Subcutaneous abdominal adipose tissue (tissue), 5 donors: ENCODE measurements around the gene NDST3.

ENCODE experiments used
- H3K27ac ChIP-seq: one replicate; pipeline ENCODE4 v1.7.0; 2013; ENCODE audit warnings: low read depth, mild to moderate bottlenecking, inconsistent platforms, low read length, moderate library complexity
- H3K27me3 ChIP-seq, 5 donors: one replicate each; pipeline ENCODE4 v1.7.0; 2013; ENCODE audit warnings: low read length in 5 of 5, inconsistent platforms in 1 of 5; ENCODE audit not compliant: control insufficient read depth in 5 of 5, insufficient read depth in 4 of 5
- H3K36me3 ChIP-seq, 5 donors: one replicate each; pipeline ENCODE4 v1.7.0; 2013; ENCODE audit warnings: low read length in 5 of 5; ENCODE audit not compliant: control insufficient read depth in 5 of 5, insufficient read depth in 5 of 5
- H3K4me1 ChIP-seq, 5 donors: one replicate each; pipeline ENCODE4 v1.7.0; 2013; ENCODE audit warnings: low read length in 5 of 5, mild to moderate bottlenecking in 3 of 5, moderate library complexity in 1 of 5; ENCODE audit not compliant: control insufficient read depth in 5 of 5, insufficient read depth in 5 of 5
- H3K4me3 ChIP-seq, 5 donors: one replicate each; pipeline ENCODE4 v1.7.0; 2013; ENCODE audit warnings: low read length in 5 of 5, low read depth in 1 of 5
- H3K9ac ChIP-seq, 5 donors: one replicate each; pipeline ENCODE4 v1.7.0; 2013; ENCODE audit warnings: low read length in 5 of 5, mild to moderate bottlenecking in 4 of 5, moderate library complexity in 3 of 5
- H3K9me3 ChIP-seq, 5 donors: one replicate each; pipeline ENCODE4 v1.7.0; 2013; ENCODE audit warnings: low read length in 5 of 5; ENCODE audit not compliant: control insufficient read depth in 5 of 5
- donor health status: healthy.
- donor health status: healthy.
- donor health status: healthy.
- donor health status: healthy.
- donor health status: healthy.

Gene NDST3

GRCh38 chr4:118171381-118171780, 137.1 kb downstream of the NDST3 start:
- Histone ChIP-seq H3K27me3 (no peaks in the 10 kb centered on the region), H3K36me3 (no peaks in the 10 kb centered on the region), H3K27ac (no peak overlapping the region), H3K9ac (no peak overlapping the region), H3K9me3 (peaks cover 0 to 10% (median 5%) of the 10 kb centered on the region in 5 donors), H3K4me3 (no peak overlapping the region), H3K4me1 (no peaks in the 10 kb centered on the region)

- no peaks in the 10 kb centered on the region for H3K36me3 ChIP-seq
- no peaks in the 10 kb centered on the region for H3K4me1 ChIP-seq
- no peak overlapping the region for H3K27ac ChIP-seq
- H3K9me3 ChIP-seq = peaks cover 0 to 2% (median 0%) of the 10 kb centered on the region in 5 donors
- no peak overlapping the region for H3K4me3 ChIP-seq
- no peak overlapping the region for H3K9ac ChIP-seq
- H3K27me3 ChIP-seq = no peaks in the 10 kb centered on the region
Measured at GRCh38 chr4:118173126-118173525, 138.8 kb downstream of the NDST3 start.

DNA sequence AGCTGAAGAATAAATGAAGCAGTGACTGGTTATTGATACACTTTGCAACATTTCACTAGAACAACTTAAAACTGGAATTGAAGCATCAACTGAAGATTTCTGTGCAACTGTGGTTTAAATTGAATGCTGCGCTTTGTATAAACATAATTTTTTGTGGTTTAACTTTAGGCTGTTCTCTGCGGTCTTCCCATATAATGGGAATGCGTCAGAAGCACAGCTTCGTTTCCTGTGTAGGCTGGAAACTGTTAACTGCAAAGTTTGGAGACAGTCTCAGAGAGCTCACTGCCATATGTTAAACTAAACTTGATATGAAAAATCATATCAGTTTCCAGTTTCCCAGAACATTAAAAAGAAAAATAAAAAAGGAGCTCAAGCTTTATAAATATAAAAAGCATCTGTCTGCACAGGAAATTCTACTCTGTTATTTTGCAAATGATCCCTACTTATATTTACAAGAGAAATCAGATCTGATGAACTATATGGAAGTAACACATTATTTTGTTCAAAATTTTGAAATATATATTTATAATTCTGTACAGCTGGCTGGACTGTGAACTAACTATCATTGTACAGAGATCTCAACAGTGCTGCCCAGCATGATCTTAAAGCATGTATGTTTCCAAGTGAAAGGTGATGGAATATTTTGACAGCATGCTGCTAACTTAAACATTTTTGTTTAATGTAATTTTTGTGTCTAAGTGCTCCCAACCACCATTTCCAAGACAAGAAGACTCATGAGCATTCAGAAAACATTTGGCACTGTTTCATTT, 139.9 kb downstream of the NDST3 start:
- Histone ChIP-seq H3K9ac (no peak overlapping the region), H3K4me1 (no peaks in the 10 kb centered on the region), H3K27me3 (no peaks in the 10 kb centered on the region)

GRCh38 chr4:118175506-118175905, 141.2 kb downstream of the NDST3 start:
- Histone ChIP-seq H3K9me3 (no peaks in the 10 kb centered on the region), H3K27me3 (no peaks in the 10 kb centered on the region), H3K4me1 (no peaks in the 10 kb centered on the region), H3K9ac (no peak overlapping the region), H3K27ac (no peak overlapping the region), H3K4me3 (no peak overlapping the region), H3K36me3 (no peaks in the 10 kb centered on the region)

More for the DNA sequence above, 139.9 kb downstream of the NDST3 start:
- Histone ChIP-seq H3K36me3 (no peaks in the 10 kb centered on the region), H3K4me3 (no peak overlapping the region), H3K27ac (no peak overlapping the region), H3K9me3 (no peaks in the 10 kb centered on the region)

GRCh38 chr4:118177126-118177525, 142.8 kb downstream of the NDST3 start:
- H3K9me3 ChIP-seq = no peaks in the 10 kb centered on the region
- H3K9ac ChIP-seq = no peak overlapping the region
- no peak overlapping the region for H3K4me3 ChIP-seq
- H3K36me3 ChIP-seq = no peaks in the 10 kb centered on the region
- H3K4me1 ChIP-seq = no peaks in the 10 kb centered on the region
- no peak overlapping the region for H3K27ac ChIP-seq
- H3K27me3 ChIP-seq = no peaks in the 10 kb centered on the region

DNA sequence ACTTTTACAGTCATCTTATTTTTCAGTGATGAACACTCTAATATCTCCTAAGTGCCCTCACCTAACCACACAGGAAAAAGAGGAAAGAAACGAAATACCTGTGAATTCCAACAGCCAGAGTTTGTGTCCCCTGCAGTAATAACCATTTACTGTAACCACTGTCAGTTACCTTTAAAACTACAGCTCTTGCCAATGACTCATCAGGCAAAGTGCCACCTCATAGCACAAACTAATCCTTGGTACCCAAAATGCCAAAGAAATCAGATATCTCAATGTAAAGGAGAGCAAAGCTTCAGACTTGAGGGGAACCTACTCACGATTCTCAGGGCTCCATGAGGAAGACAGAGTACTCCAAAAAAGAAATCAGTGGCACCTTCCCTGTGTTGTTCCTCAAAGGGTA, 146.5 kb downstream of the NDST3 start:
- H3K36me3 ChIP-seq = no peaks in the 10 kb centered on the region
- H3K4me1 ChIP-seq = no peaks in the 10 kb centered on the region
- H3K27me3 ChIP-seq = no peaks in the 10 kb centered on the region
- no peak overlapping the region for H3K9ac ChIP-seq
- H3K27ac ChIP-seq = no peak overlapping the region
- H3K9me3 ChIP-seq = no peaks in the 10 kb centered on the region
- no peak overlapping the region for H3K4me3 ChIP-seq

DNA sequence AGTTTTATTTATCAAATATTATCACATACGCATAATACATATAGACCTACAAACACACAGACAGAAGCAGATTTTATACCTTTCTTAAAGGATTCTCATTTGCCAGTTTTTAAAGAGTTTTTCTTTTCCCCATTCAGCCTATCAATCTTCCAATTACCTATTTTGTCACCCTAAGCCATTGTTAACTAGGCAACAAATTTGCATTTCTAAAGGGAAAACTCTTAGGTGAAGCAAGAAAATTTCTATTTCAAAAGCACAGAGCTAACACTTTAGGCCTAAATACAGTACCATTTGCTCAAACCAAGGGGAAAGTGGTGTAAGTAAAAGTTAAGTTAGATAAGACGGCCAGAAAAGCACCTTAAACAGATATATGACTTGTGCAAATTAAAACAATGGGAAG, 156.6 kb downstream of the NDST3 start:
- no peak overlapping the region for H3K9ac ChIP-seq
- H3K4me3 ChIP-seq = no peak overlapping the region
- H3K36me3 ChIP-seq = no peaks in the 10 kb centered on the region
- H3K27ac ChIP-seq = no peak overlapping the region
- peaks cover 0 to 5% (median 0%) of the 10 kb centered on the region in 5 donors for H3K9me3 ChIP-seq
- H3K4me1 ChIP-seq = no peaks in the 10 kb centered on the region
- H3K27me3 ChIP-seq = no peaks in the 10 kb centered on the region

DNA sequence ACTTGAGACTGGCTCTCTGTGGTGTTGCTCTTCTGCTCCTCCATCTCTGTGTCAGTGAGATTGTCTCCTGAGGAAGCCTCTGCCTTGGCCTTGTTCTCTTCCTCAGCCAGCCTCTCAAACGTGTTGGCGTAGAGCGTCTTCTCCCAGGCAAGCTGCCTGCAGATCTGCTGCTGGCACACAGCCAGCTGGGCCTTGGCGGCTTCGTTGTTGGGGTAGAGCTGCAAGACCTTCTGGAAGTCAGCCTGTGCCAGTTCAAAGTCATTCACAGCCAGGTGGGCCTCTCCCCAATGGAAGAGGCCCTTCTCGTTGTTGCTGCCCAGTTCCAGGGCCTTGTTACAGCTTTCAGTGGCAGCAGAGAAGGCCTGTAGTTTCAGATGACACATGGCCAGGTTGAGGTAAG, 159.1 kb downstream of the NDST3 start:
- Histone ChIP-seq H3K4me1 (no peaks in the 10 kb centered on the region), H3K9me3 (peaks cover 0 to 5% (median 0%) of the 10 kb centered on the region in 5 donors), H3K36me3 (no peaks in the 10 kb centered on the region), H3K27me3 (no peaks in the 10 kb centered on the region), H3K9ac (no peak overlapping the region), H3K4me3 (no peak overlapping the region), H3K27ac (no peak overlapping the region)

GRCh38 chr4:118206627-118207026, 172.3 kb downstream of the NDST3 start:
- Histone ChIP-seq H3K36me3 (no peaks in the 10 kb centered on the region), H3K27ac (no peak overlapping the region), H3K9ac (no peak overlapping the region), H3K4me1 (no peaks in the 10 kb centered on the region), H3K4me3 (no peak overlapping the region), H3K9me3 (peaks cover 0 to 9% (median 5%) of the 10 kb centered on the region in 5 donors), H3K27me3 (no peaks in the 10 kb centered on the region)

DNA sequence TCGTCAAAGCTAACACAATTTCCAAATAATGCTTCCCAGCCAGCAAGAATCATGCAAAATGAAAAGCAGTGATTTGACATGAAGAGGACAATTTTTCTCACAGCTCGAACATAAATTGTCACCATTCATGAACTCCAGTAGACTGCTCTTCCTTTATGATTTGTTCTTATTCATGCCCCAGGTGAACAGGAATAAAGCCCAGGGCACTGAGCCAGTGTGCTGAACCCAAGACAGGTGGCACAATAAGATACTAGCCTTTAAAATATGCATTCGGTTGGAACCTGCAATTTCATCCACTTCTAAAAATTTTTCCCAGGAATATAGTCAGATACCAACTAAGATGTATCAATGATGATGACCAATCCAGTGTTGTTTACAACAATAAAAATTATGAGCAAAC, 178.8 kb downstream of the NDST3 start:
- H3K4me3 ChIP-seq = no peak overlapping the region

More for the DNA sequence above, 178.8 kb downstream of the NDST3 start:
- no peak overlapping the region for H3K9ac ChIP-seq
- no peaks in the 10 kb centered on the region for H3K4me1 ChIP-seq
- H3K27ac ChIP-seq = no peak overlapping the region
- no peaks in the 10 kb centered on the region for H3K36me3 ChIP-seq
- no peaks in the 10 kb centered on the region for H3K27me3 ChIP-seq
- no peaks in the 10 kb centered on the region for H3K9me3 ChIP-seq
